ENCODE data around the gene GNA14.

GNA14 gene

GRCh38 chr9:77426712-77427111 is 221.4 kb downstream of the GNA14 start:
- Histone ChIP-seq H3K27ac (no peak overlapping the region), H3K4me3 (IDR thresholded peaks at IDR 0.05; ENCODE audit: insufficient read depth, low read depth, low read length) (no peak overlapping the region), H3K79me2 (ENCODE audit: insufficient read depth, low read depth) (no peaks in the 10 kb centered on the region), H2AFZ (ENCODE audit: low read depth) (no peak overlapping the region), H4K20me1 (ENCODE audit: insufficient read depth) (no peaks in the 10 kb centered on the region), H3K36me3 (ENCODE audit: insufficient read depth) (no peaks in the 10 kb centered on the region), H3K4me1 (ENCODE audit: low read depth, poor library complexity, severe bottlenecking) (no peaks in the 10 kb centered on the region), H3K4me2 (no peak overlapping the region), H3K9ac (no peak overlapping the region), H3K27me3 (ENCODE audit: insufficient read depth, low read depth) (no peaks in the 10 kb centered on the region)
- no peak for TF ChIP-seq CTCF (conservative IDR thresholded peaks at IDR 0.05; ENCODE audit: low read depth, low read length)

- Histone ChIP-seq H2AFZ (ENCODE audit: low read depth) (no peak overlapping the region), H3K27me3 (ENCODE audit: insufficient read depth, low read depth) (no peaks in the 10 kb centered on the region), H3K36me3 (ENCODE audit: insufficient read depth) (no peaks in the 10 kb centered on the region), H3K4me3 (IDR thresholded peaks at IDR 0.05; ENCODE audit: insufficient read depth, low read depth, low read length) (no peak overlapping the region), H4K20me1 (ENCODE audit: insufficient read depth) (no peaks in the 10 kb centered on the region), H3K79me2 (ENCODE audit: insufficient read depth, low read depth) (no peaks in the 10 kb centered on the region), H3K4me2 (no peak overlapping the region), H3K27ac (no peak overlapping the region), H3K4me1 (ENCODE audit: low read depth, poor library complexity, severe bottlenecking) (no peaks in the 10 kb centered on the region), H3K9ac (no peak overlapping the region)
- TF ChIP-seq CTCF (conservative IDR thresholded peaks at IDR 0.05; ENCODE audit: low read depth, low read length), result no peak
Observed at GRCh38 chr9:77424993-77425392, 223.1 kb downstream of the GNA14 start.

GRCh38 chr9:77423841-77424240 is 224.3 kb downstream of the GNA14 start:
- H3K27me3 ChIP-seq (ENCODE audit: insufficient read depth, low read depth), result no peaks in the 10 kb centered on the region
- no peak for TF ChIP-seq CTCF (conservative IDR thresholded peaks at IDR 0.05; ENCODE audit: low read depth, low read length)
- no peak overlapping the region for H3K4me3 ChIP-seq (IDR thresholded peaks at IDR 0.05; ENCODE audit: insufficient read depth, low read depth, low read length)
- H3K9ac ChIP-seq, result no peak overlapping the region
- no peaks in the 10 kb centered on the region for H3K4me1 ChIP-seq (ENCODE audit: low read depth, poor library complexity, severe bottlenecking)
- H3K4me2 ChIP-seq, result no peak overlapping the region
- no peak overlapping the region for H3K27ac ChIP-seq
- no peaks in the 10 kb centered on the region for H4K20me1 ChIP-seq (ENCODE audit: insufficient read depth)
- no peak overlapping the region for H2AFZ ChIP-seq (ENCODE audit: low read depth)
- no peaks in the 10 kb centered on the region for H3K36me3 ChIP-seq (ENCODE audit: insufficient read depth)
- H3K79me2 ChIP-seq (ENCODE audit: insufficient read depth, low read depth), result no peaks in the 10 kb centered on the region

- no peaks in the 10 kb centered on the region for H3K27me3 ChIP-seq (ENCODE audit: insufficient read depth, low read depth)
- no peak overlapping the region for H2AFZ ChIP-seq (ENCODE audit: low read depth)
- H3K79me2 ChIP-seq (ENCODE audit: insufficient read depth, low read depth), result no peaks in the 10 kb centered on the region
- H3K4me1 ChIP-seq (ENCODE audit: low read depth, poor library complexity, severe bottlenecking), result no peaks in the 10 kb centered on the region
- no peaks in the 10 kb centered on the region for H4K20me1 ChIP-seq (ENCODE audit: insufficient read depth)
- TF ChIP-seq CTCF (conservative IDR thresholded peaks at IDR 0.05; ENCODE audit: low read depth, low read length), result no peak
- H3K4me3 ChIP-seq (IDR thresholded peaks at IDR 0.05; ENCODE audit: insufficient read depth, low read depth, low read length), result no peak overlapping the region
- H3K36me3 ChIP-seq (ENCODE audit: insufficient read depth), result no peaks in the 10 kb centered on the region
- no peak overlapping the region for H3K4me2 ChIP-seq
- H3K27ac ChIP-seq, result no peak overlapping the region
- H3K9ac ChIP-seq, result no peak overlapping the region
Observed at GRCh38 chr9:77422969-77423368, 225.2 kb downstream of the GNA14 start.
